Fibroblast of peridontal ligament (primary cell): ENCODE data around the gene NOX5.
A peak's percentile ranks its signal among the peaks of the same experiment; 100 is the strongest.
"Not testable (repeated sequence)": the region's sequence is repeated elsewhere in the genome, so short reads cannot be mapped to it uniquely, and the experiment has no call there.

ENCODE experiments used
- DNase-seq: peaks from one replicate; pipeline ENCODE4 v3.0.0-alpha.2; 2010; ENCODE audit errors: extremely low read depth

The NOX5 gene, protein sequence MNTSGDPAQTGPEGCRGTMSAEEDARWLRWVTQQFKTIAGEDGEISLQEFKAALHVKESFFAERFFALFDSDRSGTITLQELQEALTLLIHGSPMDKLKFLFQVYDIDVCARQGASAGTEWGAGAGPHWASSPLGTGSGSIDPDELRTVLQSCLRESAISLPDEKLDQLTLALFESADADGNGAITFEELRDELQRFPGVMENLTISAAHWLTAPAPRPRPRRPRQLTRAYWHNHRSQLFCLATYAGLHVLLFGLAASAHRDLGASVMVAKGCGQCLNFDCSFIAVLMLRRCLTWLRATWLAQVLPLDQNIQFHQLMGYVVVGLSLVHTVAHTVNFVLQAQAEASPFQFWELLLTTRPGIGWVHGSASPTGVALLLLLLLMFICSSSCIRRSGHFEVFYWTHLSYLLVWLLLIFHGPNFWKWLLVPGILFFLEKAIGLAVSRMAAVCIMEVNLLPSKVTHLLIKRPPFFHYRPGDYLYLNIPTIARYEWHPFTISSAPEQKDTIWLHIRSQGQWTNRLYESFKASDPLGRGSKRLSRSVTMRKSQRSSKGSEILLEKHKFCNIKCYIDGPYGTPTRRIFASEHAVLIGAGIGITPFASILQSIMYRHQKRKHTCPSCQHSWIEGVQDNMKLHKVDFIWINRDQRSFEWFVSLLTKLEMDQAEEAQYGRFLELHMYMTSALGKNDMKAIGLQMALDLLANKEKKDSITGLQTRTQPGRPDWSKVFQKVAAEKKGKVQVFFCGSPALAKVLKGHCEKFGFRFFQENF

DNA sequence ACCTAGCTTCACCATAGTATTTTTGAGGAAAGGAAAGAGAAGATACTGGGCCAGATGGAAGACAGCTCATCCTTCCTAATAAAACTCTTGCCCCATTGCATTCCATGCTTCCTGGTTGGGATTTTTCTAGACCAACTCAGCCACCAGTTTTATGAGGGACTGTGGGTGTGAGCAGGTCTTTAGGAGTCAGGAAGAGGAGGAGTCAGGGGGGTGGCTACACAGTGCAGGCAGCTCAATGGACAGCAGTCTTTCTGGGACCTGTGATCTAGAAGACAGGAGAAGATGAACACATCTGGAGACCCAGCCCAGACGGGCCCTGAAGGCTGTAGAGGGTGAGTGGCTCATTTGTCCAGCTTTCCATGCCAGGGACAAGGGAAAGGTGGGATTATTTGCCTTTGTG, at the start of gene NOX5:
Gene NOX5, plus strand, starts transcription at position 242 of the 400 bp plus-strand sequence. Its CDS starts 41 bp downstream, at position 283.
- peak; percentile 8 for DNase-seq

- no peak for DNase-seq
Measured at GRCh38 chr15:68966996-68967395, 47.5 kb upstream of the NOX5 start.

DNA sequence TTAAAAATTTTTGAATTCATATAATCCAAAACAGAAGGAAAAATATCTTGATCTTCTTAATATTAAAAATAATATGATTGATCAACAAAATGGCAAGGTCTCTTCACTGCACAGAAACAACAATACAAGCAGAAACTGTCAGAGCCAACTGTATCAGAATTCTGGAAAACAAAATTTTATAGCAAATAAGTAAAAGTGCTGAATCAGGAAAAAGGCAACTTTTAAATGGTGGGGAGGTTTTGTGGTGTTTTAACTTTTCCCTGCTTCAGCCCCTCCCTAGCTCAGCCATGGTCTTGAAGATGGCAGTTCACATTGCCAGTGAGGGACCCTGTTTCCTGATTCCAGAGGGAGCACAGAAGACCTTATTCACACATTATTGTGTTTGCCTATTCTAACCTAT, 46.5 kb upstream of the NOX5 start:
- no peak for DNase-seq

DNA sequence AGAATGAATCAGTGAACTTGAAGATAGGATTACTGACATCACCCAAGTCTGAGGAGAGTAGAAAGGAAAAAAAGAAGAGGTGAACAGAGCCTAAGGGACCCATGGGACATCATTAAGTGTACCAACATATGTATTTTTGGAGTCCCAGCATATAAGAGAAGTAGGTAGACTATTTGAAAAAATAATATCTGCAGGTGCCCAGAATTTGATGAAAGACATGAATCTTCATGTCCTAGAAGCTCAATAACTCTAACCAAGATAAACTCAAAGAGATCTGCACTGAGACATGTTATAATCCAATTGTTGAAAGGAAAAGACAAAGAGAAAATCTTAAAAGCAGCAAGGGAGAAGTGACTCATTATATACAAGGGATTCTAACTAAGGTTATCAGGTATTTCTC, 45.2 kb upstream of the NOX5 start:
- no peak for DNase-seq

DNA sequence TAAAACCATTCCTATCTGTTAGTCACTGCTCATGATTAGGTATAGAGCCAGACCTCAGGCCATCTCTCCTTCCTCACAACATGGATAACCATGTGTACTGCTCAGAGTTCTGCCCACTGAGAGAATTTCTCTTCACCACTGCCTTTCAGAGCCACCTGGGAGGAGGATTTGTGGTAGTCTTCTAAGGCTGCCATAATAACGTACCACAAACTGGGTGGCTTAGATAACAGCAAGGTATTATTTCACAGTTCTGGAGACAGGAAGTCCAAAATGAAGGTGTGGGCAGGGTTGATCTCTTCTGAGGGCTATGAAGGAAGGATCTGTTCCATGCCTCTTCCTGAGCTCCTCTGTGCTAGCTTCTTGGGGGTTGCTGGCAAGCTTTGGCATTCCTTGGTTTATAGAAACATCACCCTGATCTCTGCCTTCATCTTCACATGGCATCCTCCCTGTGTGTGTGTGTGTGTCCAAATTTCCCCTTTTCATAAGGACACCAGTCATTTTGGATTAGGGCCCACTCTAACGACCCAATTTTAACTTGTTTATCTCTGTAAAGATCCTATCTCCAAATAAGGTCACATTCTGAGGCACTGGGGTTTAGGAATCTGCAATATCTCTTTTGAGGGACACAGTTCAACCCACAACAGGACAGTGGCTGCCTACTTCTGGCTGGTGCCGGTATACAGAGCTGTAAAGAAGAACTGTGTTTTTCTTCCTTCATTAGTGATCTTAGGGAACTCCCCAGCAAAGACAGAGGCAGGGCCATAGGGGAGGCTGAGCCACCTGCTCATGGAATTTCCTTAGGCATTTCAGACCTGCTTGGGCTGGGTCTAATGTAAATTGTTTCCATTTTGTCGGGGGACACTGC, 42.1 kb upstream of the NOX5 start:
- DNase-seq = no peak

- not testable (repeated sequence) for DNase-seq
Measured at GRCh38 chr15:68975651-68976160, 38.8 kb upstream of the NOX5 start.

- not testable (repeated sequence) for DNase-seq
Measured at GRCh38 chr15:68977426-68977825, 37.1 kb upstream of the NOX5 start.

DNA sequence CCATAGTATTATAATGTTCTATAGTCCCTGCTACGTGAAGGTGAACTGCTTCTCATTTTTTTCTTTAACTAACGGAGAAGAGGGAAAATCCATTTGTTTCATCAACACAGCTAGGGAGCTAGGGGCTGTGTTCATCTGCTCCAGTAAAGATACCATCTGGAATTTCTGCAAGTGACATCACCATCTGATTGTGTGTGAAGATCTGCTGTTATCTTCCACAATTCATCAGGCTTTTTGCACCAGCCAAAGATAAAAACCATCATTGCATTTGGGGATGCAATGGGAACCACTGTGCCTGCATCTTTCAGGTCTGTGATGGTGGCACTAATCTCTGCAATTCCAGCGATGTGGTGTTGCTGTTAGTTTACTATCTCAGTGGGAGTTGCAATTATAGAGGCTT, 35.5 kb upstream of the NOX5 start:
- no peak for DNase-seq

GRCh38 chr15:68979816-68980215, 34.7 kb upstream of the NOX5 start:
- no peak for DNase-seq

- no peak for DNase-seq
Measured at GRCh38 chr15:68980786-68981185, 33.7 kb upstream of the NOX5 start.

- no peak for DNase-seq
Measured at GRCh38 chr15:68981941-68982340, 32.6 kb upstream of the NOX5 start.

DNA sequence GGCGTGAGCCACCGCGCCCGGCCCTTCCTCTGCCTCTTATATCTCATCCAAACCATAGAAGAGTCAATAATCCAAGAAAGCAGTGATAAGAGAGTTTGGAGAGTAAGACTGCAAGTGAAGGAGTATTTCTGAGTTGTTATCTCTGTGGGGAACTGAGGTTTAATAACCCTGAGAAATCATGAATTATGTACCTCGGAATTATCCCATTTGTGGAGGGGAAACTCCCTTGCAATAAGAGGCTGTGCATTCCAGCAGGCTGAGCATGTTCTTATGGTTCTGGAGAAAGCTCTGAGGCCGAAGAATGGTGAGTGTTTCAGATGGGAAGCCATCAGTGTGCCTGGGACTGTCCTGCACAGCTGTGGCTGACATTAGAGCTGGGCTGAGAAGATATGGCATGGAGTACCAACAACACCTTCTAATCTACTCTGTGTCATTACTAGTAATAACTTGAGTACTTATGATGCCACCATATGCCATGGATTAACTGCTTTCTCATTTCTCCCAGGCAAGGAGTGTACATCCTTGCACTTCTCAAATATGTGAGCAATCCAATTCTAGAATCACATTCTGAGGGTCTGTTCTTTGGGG, 31.4 kb upstream of the NOX5 start:
- DNase-seq = no peak

DNA sequence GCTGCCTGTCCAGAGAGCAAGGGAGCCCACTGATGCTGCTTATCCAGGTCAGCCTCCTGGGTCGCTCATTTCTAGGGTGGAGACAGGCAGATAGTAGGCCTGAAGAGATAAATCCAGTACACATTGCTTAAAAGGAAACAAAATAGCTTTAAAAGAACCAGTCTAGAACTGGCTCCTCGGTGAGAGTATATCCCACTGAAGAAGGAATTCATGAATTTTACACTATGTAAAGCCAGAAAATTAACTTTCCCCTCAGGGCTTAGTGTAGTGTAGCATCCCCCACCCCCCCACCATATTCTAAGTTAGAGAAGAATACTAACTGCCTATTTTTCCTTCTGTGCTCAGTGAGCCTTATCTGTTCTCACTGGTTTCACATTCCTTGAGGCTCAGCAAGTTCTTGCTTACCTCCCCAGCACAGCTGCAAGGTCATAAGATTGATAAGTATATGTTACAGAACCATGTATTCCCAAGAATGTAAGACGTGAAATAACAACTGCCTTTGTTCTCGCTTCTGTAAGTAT, 30.5 kb upstream of the NOX5 start:
- DNase-seq = no peak

DNA sequence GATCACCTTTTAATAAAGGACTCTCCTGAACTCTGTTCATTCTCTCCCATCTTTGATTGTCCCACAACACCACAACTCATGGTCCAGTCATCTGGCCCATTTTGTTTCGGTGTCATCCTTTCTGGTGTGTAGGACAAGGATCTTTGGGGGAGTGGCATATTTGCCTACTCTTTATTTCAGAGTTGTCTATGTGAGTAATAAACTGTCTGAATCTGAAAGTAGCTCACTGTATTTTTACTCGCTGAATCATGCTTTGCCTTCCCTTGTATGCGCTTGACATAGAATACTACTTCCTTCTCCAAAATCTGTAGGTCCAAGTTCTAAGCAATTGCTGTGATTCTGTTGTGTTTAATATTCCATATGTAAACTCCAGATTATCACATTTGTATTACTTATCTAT, 29.9 kb upstream of the NOX5 start:
- no peak for DNase-seq

DNA sequence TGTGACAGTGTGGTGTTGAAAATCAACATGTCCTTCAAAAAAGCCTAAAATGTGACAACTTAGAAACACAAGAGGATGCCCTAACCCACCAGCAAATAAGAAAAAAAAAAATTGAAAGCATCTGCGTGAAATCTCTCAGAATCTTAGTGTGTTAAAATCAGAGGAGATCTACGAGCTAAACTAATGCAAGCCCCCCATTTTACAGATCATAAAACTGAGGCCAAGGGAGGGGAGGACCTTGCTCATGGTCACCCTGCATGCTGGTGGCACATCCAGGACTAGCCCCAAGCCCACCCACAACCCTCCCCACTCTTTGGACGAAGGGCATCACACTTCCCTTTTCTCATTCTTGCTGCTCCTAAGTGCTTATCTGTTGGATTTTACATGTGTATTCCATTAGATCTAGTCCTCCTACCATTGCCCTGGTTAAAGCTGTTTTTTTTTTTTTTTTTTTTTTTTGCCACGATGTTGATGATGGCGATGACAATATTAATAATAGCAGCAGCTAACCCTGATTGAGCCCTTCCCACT, 29.1 kb upstream of the NOX5 start:
- DNase-seq = no peak

GRCh38 chr15:68986322-68986721, 28.2 kb upstream of the NOX5 start:
- no peak for DNase-seq

- no peak for DNase-seq
Measured at GRCh38 chr15:68987120-68987519, 27.4 kb upstream of the NOX5 start.

DNA sequence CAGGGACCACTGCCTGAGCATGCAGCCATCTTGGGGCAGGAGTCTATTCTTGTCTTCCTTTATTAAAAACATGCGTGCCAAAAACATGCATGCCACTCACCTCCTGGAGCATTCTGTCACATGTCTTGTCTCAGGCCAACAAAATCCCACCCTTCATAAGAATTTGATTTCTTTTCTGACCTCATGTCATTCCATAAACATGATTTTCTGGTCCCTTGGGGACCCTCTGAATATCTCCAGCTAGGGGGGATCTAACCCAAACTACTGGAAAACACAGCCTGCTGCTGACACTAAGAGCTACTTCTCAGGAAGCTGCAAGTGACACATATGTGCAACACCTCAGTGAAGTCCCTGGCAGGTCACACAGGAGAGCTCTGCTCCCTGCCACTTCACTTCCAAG, 26.8 kb upstream of the NOX5 start:
- peak; percentile 7 for DNase-seq

DNA sequence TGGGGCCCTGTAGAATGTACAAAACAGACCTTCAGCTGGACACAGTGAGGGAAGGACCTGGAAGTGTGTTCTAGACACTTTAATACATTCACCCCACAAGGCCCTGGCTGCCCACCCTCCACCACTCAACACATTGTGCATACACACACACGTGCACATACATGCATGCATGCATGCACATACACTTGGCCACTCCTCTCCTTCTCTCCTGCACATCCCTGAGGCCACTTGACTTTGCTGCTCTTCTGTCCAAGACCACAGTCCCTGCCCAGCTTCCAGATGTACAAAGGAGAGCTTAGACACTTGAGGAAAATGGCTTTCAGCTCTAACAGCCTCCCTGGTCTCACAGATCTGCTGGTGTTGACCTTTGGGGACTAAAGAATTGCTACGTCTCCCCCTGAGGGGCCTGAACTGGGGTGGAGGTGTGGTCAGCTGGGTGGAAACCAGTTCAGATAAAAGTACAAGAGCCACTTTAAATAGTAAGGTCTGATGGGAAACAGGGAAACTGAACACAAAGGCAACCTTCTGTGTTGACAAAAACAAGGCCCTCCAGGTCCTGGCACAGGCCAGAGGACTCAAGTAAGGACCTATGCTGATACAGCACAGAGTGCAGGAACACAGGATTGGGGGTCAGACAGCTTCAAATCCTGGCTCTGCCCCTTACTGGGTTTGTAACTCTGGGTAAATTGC, 24.8 kb upstream of the NOX5 start:
- DNase-seq = no peak

DNA sequence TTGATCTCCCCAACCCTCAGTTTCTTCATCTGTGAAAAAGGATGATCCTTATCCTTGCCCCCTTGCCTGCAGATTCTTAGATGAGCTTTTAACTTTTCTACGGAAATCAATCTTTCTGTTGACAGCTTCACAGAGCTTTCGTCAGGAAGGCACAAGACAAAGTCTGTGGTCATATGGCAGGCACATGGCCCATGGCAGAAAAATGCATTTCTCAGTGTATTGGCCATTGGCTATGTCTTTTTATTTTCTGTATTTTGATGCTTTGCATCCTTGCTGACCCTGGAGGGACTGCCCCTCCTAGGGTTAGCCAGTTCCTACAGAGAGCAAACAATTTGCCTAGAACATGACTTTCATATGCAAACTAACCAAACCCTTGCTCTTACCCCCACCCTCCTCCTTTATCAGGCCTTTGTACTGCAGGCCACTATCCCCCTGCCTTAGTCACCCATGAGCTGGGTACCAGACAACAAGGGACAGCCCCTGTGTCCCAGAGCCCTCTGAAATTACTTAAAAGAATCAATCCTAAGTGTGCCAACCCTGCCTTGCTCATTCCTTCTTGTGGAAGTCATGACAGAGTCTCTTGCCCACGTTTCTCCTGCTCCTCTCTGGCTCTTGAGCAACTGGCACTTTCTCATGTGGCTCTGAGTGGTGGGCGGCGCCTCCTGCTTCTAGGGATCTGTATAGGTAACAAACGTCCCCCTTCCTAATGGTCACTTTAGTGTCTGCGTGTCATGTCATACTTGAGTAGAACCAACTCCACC, 24.1 kb upstream of the NOX5 start:
- DNase-seq = no peak
